ENCODE data around the gene RNASE11.
"Not testable (repeated sequence)": the region's sequence is repeated elsewhere in the genome, so short reads cannot be mapped to it uniquely, and the experiment has no call there.

The RNASE11 gene

GRCh38 chr14:20615996-20616395, 28.2 kb upstream of the RNASE11 start:
- H3K4me3 ChIP-seq (ENCODE audit: low read depth, low read length): no peak overlapping the region
- DNase-seq (ENCODE audit: low read depth): no peak

GRCh38 chr14:20614038-20614840, 26.4 kb upstream of the RNASE11 start:
- peak overlapping the region; percentile 53 for H3K4me3 ChIP-seq (ENCODE audit: low read depth, low read length)
- DNase-seq (ENCODE audit: low read depth): no peak

DNA sequence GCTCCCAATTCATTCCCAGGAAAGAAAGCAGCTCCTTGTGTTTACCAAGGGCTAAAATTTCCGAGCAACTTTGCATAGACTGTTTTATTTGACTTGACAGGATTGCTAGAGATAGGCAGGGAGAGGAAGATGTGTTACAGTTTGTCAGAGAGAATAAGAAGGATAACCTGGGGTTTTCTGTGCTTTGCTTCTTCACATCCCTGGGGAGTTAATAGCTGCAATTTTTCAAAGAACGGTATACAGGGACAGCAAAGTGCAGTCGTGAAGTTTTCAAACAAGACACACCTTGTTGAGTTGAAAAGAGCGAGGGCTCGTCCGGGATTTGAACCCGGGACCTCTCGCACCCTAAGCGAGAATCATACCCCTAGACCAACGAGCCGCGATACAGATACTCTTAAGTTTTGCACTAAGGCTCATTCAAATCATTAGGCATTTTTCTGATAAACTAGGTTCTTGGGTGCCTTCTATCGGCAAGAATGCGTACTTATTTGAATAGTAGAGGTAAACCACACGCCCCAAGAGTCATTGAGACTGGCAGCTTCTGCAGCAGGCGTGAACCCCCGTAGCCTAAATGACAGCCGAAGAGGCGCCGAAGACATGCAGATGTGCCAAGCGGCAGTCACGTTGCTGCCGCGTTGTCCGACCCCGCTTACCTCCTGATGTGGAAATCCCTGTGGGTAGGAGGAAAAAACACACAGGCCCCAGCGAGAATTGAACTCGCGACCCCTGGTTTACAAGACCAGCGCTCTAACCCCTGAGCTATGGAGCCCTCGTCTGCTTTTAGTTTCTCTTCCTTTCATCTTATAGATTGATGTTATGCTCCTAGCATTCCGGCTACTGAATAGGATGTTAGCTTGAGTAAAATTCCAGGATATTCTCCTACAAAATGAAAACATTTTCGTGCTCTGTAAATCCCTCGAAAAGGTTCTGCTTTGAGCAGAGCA, 25.6 kb upstream of the RNASE11 start:
- DNase-seq (ENCODE audit: low read depth): peak; percentile 95

GRCh38 chr14:20612403-20612802, 24.6 kb upstream of the RNASE11 start:
- no peak for DNase-seq (ENCODE audit: low read depth)
- no peak overlapping the region for H3K4me3 ChIP-seq (ENCODE audit: low read depth, low read length)

More for the DNA sequence above, 25.6 kb upstream of the RNASE11 start:
- H3K4me3 ChIP-seq (ENCODE audit: low read depth, low read length): peak overlapping the region; percentile 53

- H3K4me3 ChIP-seq (ENCODE audit: low read depth, low read length): no peak overlapping the region
- no peak for DNase-seq (ENCODE audit: low read depth)
These were observed 23.5 kb upstream of the RNASE11 start for GRCh38 chr14:20611277-20611676.

DNA sequence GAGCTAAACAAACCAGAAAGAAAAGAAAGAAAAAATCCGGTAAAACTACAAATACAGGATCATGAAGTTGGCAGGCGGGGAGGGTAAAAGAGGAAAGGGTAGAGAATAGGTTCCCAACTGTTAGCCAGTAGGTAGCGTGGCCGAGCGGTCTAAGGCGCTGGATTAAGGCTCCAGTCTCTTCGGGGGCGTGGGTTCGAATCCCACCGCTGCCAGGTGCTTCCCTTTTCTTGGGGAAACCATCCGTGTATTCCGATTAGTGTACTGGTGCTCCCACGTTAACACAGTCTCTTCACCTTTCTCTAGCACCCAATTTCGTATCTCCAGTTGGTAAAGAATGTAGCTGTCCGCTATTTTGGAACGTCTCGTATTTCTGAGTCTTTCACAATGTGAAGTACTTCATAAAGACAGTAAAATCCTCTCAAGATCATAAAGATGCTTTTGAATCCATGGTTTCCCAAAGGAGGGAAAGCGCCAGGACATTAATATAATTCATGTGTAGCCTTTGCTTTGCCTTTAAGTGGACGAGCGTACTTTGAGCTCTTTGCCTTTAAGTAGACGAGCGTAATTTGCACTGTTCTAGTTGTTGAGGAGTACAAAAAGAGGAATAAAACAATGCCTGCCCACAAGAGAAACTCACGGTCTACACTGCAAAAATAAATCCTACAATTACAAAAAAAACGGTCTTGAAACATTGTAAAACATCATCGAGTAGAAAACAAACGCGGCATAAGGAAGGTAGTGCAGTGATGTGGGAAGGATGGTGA, 22.4 kb upstream of the RNASE11 start:
- DNase-seq (ENCODE audit: low read depth): no peak

GRCh38 chr14:20609215-20610001, 21.6 kb upstream of the RNASE11 start:
- DNase-seq (ENCODE audit: low read depth): no peak
- H3K4me3 ChIP-seq (ENCODE audit: low read depth, low read length): peak overlapping the region; percentile 80

More for the DNA sequence above, 22.4 kb upstream of the RNASE11 start:
- H3K4me3 ChIP-seq (ENCODE audit: low read depth, low read length): peak overlapping the region; percentile 80

- H3K4me3 ChIP-seq (ENCODE audit: low read depth, low read length): no peak overlapping the region
- DNase-seq (ENCODE audit: low read depth): no peak
These were observed 20.7 kb upstream of the RNASE11 start for GRCh38 chr14:20608383-20609110.

DNA sequence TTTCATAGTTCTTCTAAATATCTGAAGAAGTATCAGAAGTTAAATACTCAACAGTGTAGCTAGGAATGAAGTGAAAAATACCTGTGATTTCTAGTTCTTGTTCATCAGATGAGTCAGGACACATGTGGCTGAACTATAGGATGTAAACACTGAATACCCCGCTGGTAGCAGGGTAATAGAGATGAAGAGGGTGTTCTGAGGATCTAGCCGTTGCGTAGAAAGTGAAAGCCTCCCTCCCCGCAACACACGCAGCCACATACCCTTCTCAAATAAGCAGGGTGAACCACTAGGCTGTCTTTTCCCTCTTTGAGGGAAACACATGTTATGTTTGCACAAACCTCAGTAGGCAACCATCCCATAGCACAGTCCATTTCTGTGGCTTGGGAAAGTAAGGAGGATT, 19.8 kb upstream of the RNASE11 start:
- no peak for DNase-seq (ENCODE audit: low read depth)
- no peak overlapping the region for H3K4me3 ChIP-seq (ENCODE audit: low read depth, low read length)

GRCh38 chr14:20606902-20607242, 19.1 kb upstream of the RNASE11 start:
- no peak for DNase-seq (ENCODE audit: low read depth)
- H3K4me3 ChIP-seq (ENCODE audit: low read depth, low read length): no peak overlapping the region

GRCh38 chr14:20606190-20606901, 18.5 kb upstream of the RNASE11 start:
- no peak for DNase-seq (ENCODE audit: low read depth)
- no peak overlapping the region for H3K4me3 ChIP-seq (ENCODE audit: low read depth, low read length)

DNA sequence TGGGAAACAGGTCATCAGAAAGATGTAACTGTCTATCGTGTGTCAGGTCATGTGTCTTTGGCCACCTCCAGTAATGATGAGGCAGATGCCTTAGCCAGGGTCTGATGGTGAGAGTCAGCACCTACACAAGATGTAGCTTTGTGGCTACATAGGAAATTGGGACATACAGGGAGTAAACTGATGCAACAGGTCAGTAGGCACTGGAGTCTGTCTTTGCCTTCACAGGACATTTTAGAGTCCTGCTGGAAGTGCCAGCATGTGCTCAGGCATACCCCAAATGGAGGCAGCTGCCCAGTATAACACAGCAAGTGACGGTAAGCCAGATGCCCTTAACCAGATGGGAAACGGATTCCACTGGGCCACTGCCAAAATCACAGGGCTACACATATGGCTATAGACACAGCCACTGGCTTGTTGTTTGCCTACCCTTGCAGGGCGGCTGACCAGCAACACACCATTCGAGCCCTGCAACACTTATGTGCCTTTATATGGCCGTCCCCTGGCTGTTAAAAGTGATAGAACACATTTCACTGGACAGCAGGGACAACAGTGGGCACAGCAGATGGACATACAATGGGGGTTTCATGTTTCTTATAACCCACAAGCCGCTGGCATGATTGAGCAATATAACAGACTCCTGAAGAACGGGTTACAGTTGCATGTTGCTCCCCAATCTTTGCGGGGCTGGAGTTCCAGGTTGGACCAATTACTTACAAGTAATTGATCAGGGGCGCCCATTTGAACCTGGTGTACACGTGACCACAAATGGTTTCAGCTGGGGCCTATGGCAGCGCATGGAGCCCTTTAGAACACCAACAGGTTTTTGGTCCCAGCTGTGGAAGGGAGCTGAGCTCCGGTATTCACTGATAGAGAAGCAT, 16.3 kb upstream of the RNASE11 start:
- no peak for DNase-seq (ENCODE audit: low read depth)
- no peak overlapping the region for H3K4me3 ChIP-seq (ENCODE audit: low read depth, low read length)

DNA sequence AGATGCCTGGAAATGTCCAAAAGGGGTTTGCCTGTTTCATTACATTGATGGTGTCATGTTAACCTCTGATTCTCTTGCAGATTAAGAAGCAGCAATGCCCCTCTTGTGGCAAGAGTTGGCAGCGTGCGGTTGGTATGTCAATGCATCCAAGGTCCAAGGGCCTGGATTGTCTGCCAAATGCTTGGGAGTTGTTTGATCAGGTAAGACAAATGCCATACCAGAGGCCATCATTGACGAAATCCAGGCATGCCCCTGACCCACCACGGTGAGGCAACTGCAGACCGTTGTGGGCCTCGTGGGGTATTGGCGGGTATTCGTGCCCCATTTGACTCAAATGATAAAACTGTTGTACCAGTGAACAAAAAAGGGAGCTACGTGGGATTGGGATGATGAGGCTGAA, 14.8 kb upstream of the RNASE11 start:
- H3K4me3 ChIP-seq (ENCODE audit: low read depth, low read length): no peak overlapping the region
- DNase-seq (ENCODE audit: low read depth): no peak

GRCh38 chr14:20601522-20601921, 13.7 kb upstream of the RNASE11 start:
- DNase-seq (ENCODE audit: low read depth): no peak
- H3K4me3 ChIP-seq (ENCODE audit: low read depth, low read length): no peak overlapping the region

- no peak for DNase-seq (ENCODE audit: low read depth)
- no peak overlapping the region for H3K4me3 ChIP-seq (ENCODE audit: low read depth, low read length)
These were observed 9.3 kb upstream of the RNASE11 start for GRCh38 chr14:20597108-20597507.

- not testable (repeated sequence) for H3K4me3 ChIP-seq (ENCODE audit: low read depth, low read length); DNase-seq (ENCODE audit: low read depth)
These were observed 7.9 kb upstream of the RNASE11 start for GRCh38 chr14:20595726-20596125.

DNA sequence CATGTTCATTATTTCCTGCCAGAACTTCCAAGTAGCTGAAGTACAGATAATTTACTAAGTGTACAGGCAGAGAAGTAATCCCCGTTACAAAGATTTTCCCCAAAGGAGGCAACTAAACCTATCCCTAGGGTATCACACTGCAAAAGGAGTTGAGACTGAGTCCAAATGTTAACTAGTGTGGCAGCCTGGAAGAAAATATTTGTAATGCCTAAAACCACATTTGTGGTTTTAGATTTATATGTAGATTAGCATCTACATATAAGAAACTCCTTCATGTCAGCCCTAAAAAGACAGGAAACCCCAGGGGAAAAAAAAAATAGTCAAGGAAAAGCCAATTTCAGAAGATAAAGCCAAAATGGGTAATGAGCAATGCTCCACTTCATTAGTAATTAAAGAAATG, 4.8 kb upstream of the RNASE11 start:
- no peak overlapping the region for H3K4me3 ChIP-seq (ENCODE audit: low read depth, low read length)
- DNase-seq (ENCODE audit: low read depth): no peak
